SK-N-SH (cell line): ENCODE measurements around the gene ARID4B.

Source experiments
- CHD2 ChIP-seq: fragments of 150-350 bp; IDR thresholded peaks from 2 replicates; pipeline ENCODE4 v1.6.1; 2018; ENCODE audit warnings: low read length; ENCODE audit not compliant: partially characterized antibody
- CTCF ChIP-seq: fragments of 200-600 bp; sonication (generic); IDR thresholded peaks from 2 replicates; pipeline ENCODE4 v1.6.1; 2017; ENCODE audit warnings: antibody characterized with exemption, mild to moderate bottlenecking, moderate library complexity
- EZH2phosphoT487 ChIP-seq: fragments of 200-600 bp; sonication (generic); IDR thresholded peaks from 2 replicates; pipeline ENCODE4 v1.6.1; 2017; ENCODE audit warnings: low read depth, mixed run types, mild to moderate bottlenecking, antibody characterized with exemption, moderate library complexity, borderline replicate concordance
- FOXJ3 ChIP-seq: sonication (generic); formaldehyde crosslinking; IDR thresholded peaks from 2 replicates; pipeline ENCODE4 v1.5.1; 2020; ENCODE audit warnings: mild to moderate bottlenecking, missing genetic modification reagents
- IRF3 ChIP-seq: fragments of 150-350 bp; IDR thresholded peaks from 2 replicates; pipeline ENCODE4 v1.6.1; 2016; ENCODE audit warnings: mild to moderate bottlenecking, low read depth, low read length
- JUND ChIP-seq: IDR thresholded peaks from 2 replicates; pipeline ENCODE4 v1.4.0; 2012
- MXI1 ChIP-seq: IDR thresholded peaks from 2 replicates; pipeline ENCODE4 v1.6.1; 2012; ENCODE audit warnings: mild to moderate bottlenecking, low read depth, low read length, improper control_type of control experiment
- NRF1 ChIP-seq: IDR thresholded peaks from 2 replicates; pipeline ENCODE4 v1.6.1; 2012; ENCODE audit warnings: low read depth, mild to moderate bottlenecking, low read length
- SIN3A ChIP-seq: IDR thresholded peaks from 2 replicates; pipeline ENCODE4 v1.6.1; 2012; ENCODE audit warnings: low read depth, mild to moderate bottlenecking, low read length, moderate library complexity, borderline replicate concordance
- TAF1 ChIP-seq: IDR thresholded peaks from 2 replicates; pipeline ENCODE4 v1.6.1; 2012; ENCODE audit warnings: low read depth, mild to moderate bottlenecking, low read length, moderate library complexity, borderline replicate concordance
- TCF12 ChIP-seq: IDR thresholded peaks from 2 replicates; pipeline ENCODE4 v1.4.0; 2012
- YY1 ChIP-seq: IDR thresholded peaks from 2 replicates; pipeline ENCODE4 v1.4.0; 2012; ENCODE audit warnings: low read depth, mild to moderate bottlenecking

GRCh38 chr1:235250430-235250829, 77.5 kb downstream of the ARID4B start:
- TF ChIP-seq TAF1 (no peak), JUND (no peak), CTCF (no peak), TCF12 (no peak), NRF1 (no peak), IRF3 (no peak), YY1 (no peak), FOXJ3 (CRISPR knock-in tag) (no peak), EZH2phosphoT487 (no peak), MXI1 (no peak), SIN3A (no peak), CHD2 (no peak)
